Body of pancreas (tissue), 4 donors: ENCODE results near the gene HOXB1. TPM values are rescaled to one million over a fixed set of nuclear protein-coding genes. Genes with fewer than 3 reads are reported as not detected.

Source experiments
- ATAC-seq: fragments of 150-250 bp; one replicate; pipeline ENCODE4 v1.9.1; 2016
- DNase-seq, 4 donors: peaks; one replicate each; pipeline ENCODE4 v3.0.0-alpha.2; 2019
- H3K27ac ChIP-seq, 4 donors: fragments of 200-600 bp; sonication (generic); 1 replicate in 3 of 4; 2 replicates in 1 of 4; pipeline versions ENCODE4 v1.5.1 to v1.6.1; 2016 to 2019; ENCODE audit warnings: mild to moderate bottlenecking in 1 of 4, mixed read lengths in 1 of 4, moderate library complexity in 1 of 4
- H3K27me3 ChIP-seq, 2 donors: fragments of 200-600 bp; sonication (generic); one replicate each; pipeline ENCODE4 v1.6.0; 2016; ENCODE audit warnings: mild to moderate bottlenecking in 1 of 2
- H3K36me3 ChIP-seq, 2 donors: fragments of 200-600 bp; sonication (generic); replicated peaks in 1 of 2; 2 replicates each; pipeline ENCODE4 v1.5.1; 2016; ENCODE audit warnings: low read depth in 2 of 2; ENCODE audit not compliant: insufficient read depth in 1 of 2
- H3K4me1 ChIP-seq: fragments of 200-600 bp; sonication (generic); one replicate; pipeline ENCODE4 v1.6.0; 2016
- H3K4me3 ChIP-seq, 2 donors: fragments of 200-600 bp; sonication (generic); 1 replicate in 1 of 2; 2 replicates in 1 of 2; pipeline ENCODE4 v1.5.1; 2016 to 2019
- H3K9me3 ChIP-seq, 3 donors: fragments of 200-600 bp; sonication (generic); 1 replicate in 2 of 3; 2 replicates in 1 of 3; pipeline ENCODE4 v1.5.1; 2016
- CTCF ChIP-seq, 7 experiments: fragments of 450-650 bp in 4 of 7; fragments of 200-600 bp in 3 of 7; sonication (generic) in 3 of 7; IDR thresholded peaks; one replicate each; pipeline ENCODE4 v1.5.1; 2016 to 2019; ENCODE audit warnings: antibody characterized with exemption in 7 of 7
- POLR2A ChIP-seq, 3 donors: fragments of 450-650 bp; IDR thresholded peaks; one replicate each; pipeline ENCODE4 v1.6.1; 2016; ENCODE audit warnings: antibody characterized with exemption in 3 of 3, mild to moderate bottlenecking in 2 of 3
- WGBS, 2 donors: methylation state at CpG; one replicate each; pipeline ENCODE4 v1.1.5; 2017; 5-methylcytosine and 5-hydroxymethylcytosine counted together
- intact Hi-C: fragments of 100-400 bp; cut with DNase I; formaldehyde crosslinking; loops from one replicate; pipeline ENCODE4 v1.15.1; 2023
- total RNA-seq, 2 donors: library from RNA; depleted of rRNA; stranded (reverse); fragments of >200 nt; gene quantifications; one replicate each; pipeline ENCODE4 v1.1.0, GENCODE V29; 2016

The HOXB1 gene
- total RNA-seq, 2 donors from 2014 or later: not detected

- ATAC-seq: no peak
Observed at GRCh38 chr17:48487221-48487620, 43.6 kb downstream of the HOXB1 start.

GRCh38 chr17:48486557-48486956, 44.3 kb downstream of the HOXB1 start:
- H3K9me3 ChIP-seq: no peaks in the 10 kb centered on the region
- WGBS, 2 donors: 44 to 67% methylated on average over 5 of the region's 5 CpGs
- peak in 2 of 4 donors; percentile 5 to 31 for DNase-seq
- H3K27me3 ChIP-seq: no peaks in the 10 kb centered on the region
- no peak for ATAC-seq
- intact Hi-C loops: no loop called here
- H3K4me1 ChIP-seq: no peaks in the 10 kb centered on the region
- no peak overlapping the region for H3K4me3 ChIP-seq
- H3K27ac ChIP-seq: no peak overlapping the region
- no peaks in the 10 kb centered on the region for H3K36me3 ChIP-seq
- no peak for TF ChIP-seq CTCF (IDR thresholded peaks at IDR 0.05)
- no peak for TF ChIP-seq POLR2A (IDR thresholded peaks at IDR 0.05)

More at GRCh38 chr17:48487221-48487620, 43.6 kb downstream of the HOXB1 start:
- H3K27ac ChIP-seq: no peak overlapping the region
- intact Hi-C loops: no loop called here
- H3K9me3 ChIP-seq: no peaks in the 10 kb centered on the region
- WGBS, 2 donors: 67 to 88% methylated on average over 2 of the region's 2 CpGs
- H3K4me1 ChIP-seq: peaks cover under 1% of the 10 kb centered on the region
- no peaks in the 10 kb centered on the region for H3K36me3 ChIP-seq
- H3K27me3 ChIP-seq: no peaks in the 10 kb centered on the region
- H3K4me3 ChIP-seq: no peak overlapping the region
- TF ChIP-seq CTCF (IDR thresholded peaks at IDR 0.05) (no peak), POLR2A (IDR thresholded peaks at IDR 0.05) (no peak)
- no peak for DNase-seq

GRCh38 chr17:48484850-48485249, 46.0 kb downstream of the HOXB1 start:
- DNase-seq (no peak), ATAC-seq (no peak)
- Histone ChIP-seq H3K36me3 (no peaks in the 10 kb centered on the region), H3K4me1 (no peaks in the 10 kb centered on the region), H3K9me3 (no peaks in the 10 kb centered on the region), H3K4me3 (no peak overlapping the region), H3K27ac (no peak overlapping the region), H3K27me3 (no peaks in the 10 kb centered on the region)
- TF ChIP-seq CTCF (IDR thresholded peaks at IDR 0.05) (no peak), POLR2A (IDR thresholded peaks at IDR 0.05) (no peak)
- WGBS, 2 donors: 53 to 60% methylated on average over 2 of the region's 2 CpGs
- intact Hi-C loops: no loop called here

- Histone ChIP-seq H3K4me3 (no peak overlapping the region), H3K27ac (no peak overlapping the region), H3K9me3 (no peaks in the 10 kb centered on the region), H3K36me3 (no peaks in the 10 kb centered on the region), H3K4me1 (no peaks in the 10 kb centered on the region), H3K27me3 (no peaks in the 10 kb centered on the region)
- DNase-seq (no peak), ATAC-seq (no peak)
- intact Hi-C loops: no loop called here
- TF ChIP-seq POLR2A (IDR thresholded peaks at IDR 0.05) (no peak), CTCF (IDR thresholded peaks at IDR 0.05) (no peak)
- WGBS, 2 donors: 72 to 88% methylated on average over 3 of the region's 3 CpGs
Observed at GRCh38 chr17:48484256-48484655, 46.6 kb downstream of the HOXB1 start.

GRCh38 chr17:48483471-48484131, 47.2 kb downstream of the HOXB1 start:
- TF ChIP-seq POLR2A (IDR thresholded peaks at IDR 0.05) (no peak), CTCF (IDR thresholded peaks at IDR 0.05) (no peak)
- Histone ChIP-seq H3K36me3 (no peaks in the 10 kb centered on the region), H3K27me3 (no peaks in the 10 kb centered on the region), H3K9me3 (no peaks in the 10 kb centered on the region), H3K4me3 (no peak overlapping the region), H3K4me1 (no peaks in the 10 kb centered on the region), H3K27ac (no peak overlapping the region)
- ATAC-seq (no peak), DNase-seq (peak in 2 of 4 donors; percentile 7 to 43)
- WGBS, 2 donors: 46 to 61% methylated on average over 6 of the region's 6 CpGs
- intact Hi-C loops: no loop called here
